ENCODE results near the gene ASS1.
"Not testable (repeated sequence)": the region's sequence is repeated elsewhere in the genome, so short reads cannot be mapped to it uniquely, and the experiment has no call there.

ASS1 gene

DNA sequence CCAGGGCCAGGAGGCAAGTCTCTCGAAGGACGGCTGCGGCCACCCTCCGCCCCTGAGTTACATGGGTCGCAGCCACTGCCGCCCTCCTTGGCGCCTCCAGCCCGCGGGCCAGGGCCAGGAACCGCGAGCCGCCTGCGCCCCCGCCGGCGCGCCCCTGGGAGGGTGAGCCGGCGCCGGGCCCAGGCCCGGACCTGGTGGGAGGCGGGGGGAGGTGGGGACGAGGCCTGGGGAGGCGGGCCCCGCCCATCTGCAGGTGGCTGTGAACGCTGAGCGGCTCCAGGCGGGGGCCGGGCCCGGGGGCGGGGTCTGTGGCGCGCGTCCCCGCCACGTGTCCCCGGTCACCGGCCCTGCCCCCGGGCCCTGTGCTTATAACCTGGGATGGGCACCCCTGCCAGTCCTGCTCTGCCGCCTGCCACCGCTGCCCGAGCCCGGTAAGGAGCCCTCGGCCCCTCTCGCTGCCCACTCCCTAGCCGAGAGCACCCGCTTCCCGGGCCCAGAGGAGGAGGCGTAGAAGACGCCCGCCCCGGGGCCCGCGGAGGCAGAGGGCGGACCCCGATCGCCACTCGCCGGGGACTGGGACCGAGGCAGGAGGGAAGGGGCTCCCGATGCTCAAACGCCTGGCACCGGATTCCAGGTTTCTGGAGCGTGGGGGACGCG, at the start of gene ASS1:
Gene ASS1 (plus strand): TSS at position 397 of the 657 bp plus-strand sequence. CDS start 7,268 bp downstream, outside the sequence.
- peak; percentile 2 for DNase-seq (ENCODE audit: low spot score)

GRCh38 chr9:130395810-130396435, 48.8 kb upstream of the ASS1 start:
- DNase-seq (ENCODE audit: low spot score) = no peak

DNA sequence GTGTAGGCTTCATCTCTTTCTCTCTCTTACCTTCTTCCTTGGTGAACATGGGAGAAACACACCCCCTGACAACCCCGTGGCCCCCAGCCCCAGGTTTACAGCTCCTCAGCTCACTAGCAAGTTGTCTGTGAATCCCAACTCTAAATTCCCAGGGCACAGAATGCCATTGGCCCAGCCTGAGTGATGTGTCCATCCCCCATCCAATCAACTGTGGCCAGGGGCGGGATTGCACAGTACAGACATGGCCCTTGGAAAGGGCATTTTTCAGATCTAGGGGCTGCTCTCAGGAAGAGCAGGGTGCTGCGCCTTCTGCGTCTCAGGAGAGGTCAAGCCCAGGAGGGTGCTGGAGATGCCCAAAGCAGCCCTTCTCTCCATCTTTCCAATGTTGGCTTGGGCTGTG, 48.2 kb upstream of the ASS1 start:
- no peak for DNase-seq (ENCODE audit: low spot score)

DNA sequence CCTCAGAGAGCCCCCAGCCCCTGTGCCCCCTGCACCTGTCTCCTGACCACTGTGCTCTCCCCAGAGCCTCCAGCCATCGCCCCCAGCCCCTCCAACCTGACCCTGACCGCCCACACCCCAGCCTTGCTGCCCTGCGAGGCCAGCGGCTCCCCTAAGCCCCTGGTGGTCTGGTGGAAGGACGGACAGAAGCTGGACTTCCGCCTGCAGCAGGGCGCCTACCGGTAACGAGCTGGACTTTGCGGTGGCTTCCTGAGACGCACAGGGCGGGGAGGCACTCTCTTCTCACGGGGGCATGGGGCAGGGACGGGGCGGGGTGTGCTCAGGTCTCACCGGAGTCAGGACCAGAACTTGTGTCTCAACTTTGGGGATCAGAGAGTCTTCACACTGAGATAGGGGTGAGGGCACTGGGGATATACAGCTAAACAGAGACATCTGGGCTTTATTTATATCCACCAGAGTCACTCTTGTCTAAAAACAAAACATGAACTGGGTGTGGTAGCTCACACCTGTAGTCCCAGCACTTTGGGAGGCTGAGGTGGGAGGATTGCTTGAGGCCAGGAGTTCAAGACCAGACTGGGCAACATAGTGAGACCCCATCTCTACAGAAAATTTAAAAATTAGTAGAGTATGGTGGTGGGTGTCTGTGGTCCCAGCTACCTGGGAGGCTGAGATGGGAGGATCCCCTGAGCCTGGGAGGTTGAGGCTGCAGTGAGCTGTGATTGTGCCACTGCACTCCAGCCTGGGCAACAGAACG, 46.1 kb upstream of the ASS1 start:
- no peak for DNase-seq (ENCODE audit: low spot score)

DNA sequence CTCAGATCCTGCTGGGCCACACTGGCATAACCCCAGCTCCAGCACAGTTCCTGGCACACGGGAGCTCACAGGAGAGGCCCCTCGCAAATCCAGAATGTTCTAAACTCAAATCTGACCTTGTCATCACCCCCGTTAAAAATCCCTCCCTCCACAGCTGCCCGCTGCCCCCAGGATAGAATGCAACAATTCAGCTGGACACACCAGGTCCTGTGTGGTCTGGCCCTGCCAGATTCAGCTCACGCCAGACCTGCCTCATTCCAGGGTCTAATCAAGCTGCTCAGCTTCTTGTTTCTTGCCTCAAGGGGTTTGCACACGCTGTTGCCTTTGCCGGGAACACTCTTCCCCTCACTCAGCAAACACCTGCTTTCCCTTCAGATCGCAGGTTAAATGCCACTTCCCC, 45.0 kb upstream of the ASS1 start:
- DNase-seq (ENCODE audit: low spot score) = no peak

GRCh38 chr9:130400870-130401269, 43.9 kb upstream of the ASS1 start:
- DNase-seq (ENCODE audit: low spot score) = no peak

DNA sequence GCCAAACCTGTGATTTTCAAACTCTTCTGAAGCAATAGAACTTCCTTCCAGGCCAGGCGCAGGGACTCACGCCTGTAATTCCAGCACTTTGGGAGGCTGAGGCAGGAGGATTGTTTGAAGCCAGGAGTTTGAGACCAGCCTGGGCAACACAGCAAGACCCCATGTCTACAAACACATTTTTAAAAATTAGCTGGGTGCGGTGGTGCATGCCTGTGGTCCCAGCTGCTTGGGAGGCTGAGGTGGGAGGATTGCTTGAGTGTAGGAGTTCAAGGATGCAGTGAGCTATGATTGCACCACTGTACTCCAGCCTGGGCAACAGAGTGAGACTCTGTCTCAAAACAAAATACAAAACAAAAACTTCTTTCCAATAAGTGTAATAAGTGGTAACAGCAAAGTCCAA, 43.0 kb upstream of the ASS1 start:
- DNase-seq (ENCODE audit: low spot score) = not testable (repeated sequence)

- no peak for DNase-seq (ENCODE audit: low spot score)
These were observed 42.5 kb upstream of the ASS1 start for GRCh38 chr9:130402243-130402642.

- DNase-seq (ENCODE audit: low spot score) = no peak
These were observed 41.9 kb upstream of the ASS1 start for GRCh38 chr9:130402645-130403440.

- no peak for DNase-seq (ENCODE audit: low spot score)
These were observed 39.0 kb upstream of the ASS1 start for GRCh38 chr9:130405657-130406257.

- no peak for DNase-seq (ENCODE audit: low spot score)
These were observed 38.4 kb upstream of the ASS1 start for GRCh38 chr9:130406278-130406895.

GRCh38 chr9:130407916-130408663, 36.7 kb upstream of the ASS1 start:
- DNase-seq (ENCODE audit: low spot score) = no peak

DNA sequence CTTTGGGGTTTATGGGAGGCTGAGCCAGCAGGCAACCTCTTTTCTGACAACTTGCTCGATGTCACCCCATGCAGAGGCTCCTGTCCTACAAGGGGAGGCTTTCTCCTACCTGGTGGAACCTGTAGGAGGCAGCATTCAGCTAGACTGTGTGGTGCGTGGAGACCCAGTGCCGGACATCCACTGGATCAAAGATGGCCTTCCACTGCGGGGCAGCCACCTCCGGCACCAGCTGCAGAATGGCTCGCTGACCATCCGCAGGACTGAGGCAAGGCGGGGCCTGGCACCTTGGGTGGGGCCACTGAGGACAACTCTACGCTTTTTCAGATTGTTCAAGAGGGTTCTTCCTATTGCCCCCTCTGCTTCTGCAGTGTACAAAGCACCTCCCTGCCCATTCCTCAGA, 36.1 kb upstream of the ASS1 start:
- DNase-seq (ENCODE audit: low spot score) = no peak

GRCh38 chr9:130409246-130409645, 35.5 kb upstream of the ASS1 start:
- DNase-seq (ENCODE audit: low spot score) = no peak

DNA sequence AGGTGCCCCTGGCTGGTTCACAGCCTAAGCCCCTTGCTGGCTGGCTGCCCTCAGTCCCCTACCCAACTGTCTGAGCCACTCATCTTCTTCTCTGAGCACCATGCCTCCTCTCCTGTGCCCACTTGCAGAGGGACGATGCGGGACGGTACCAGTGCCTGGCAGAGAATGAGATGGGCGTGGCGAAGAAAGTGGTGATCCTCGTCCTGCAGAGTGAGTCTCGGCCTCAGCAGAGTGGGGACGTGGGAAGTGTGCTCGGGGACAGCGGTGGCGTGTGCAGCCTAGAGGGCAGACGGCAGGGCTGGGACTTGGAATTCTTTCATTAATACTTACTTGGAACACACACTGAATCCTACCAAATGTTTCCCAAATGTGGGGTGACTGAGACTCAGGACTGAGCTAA, 34.3 kb upstream of the ASS1 start:
- no peak for DNase-seq (ENCODE audit: low spot score)

- no peak for DNase-seq (ENCODE audit: low spot score)
These were observed 33.2 kb upstream of the ASS1 start for GRCh38 chr9:130411566-130411915.

DNA sequence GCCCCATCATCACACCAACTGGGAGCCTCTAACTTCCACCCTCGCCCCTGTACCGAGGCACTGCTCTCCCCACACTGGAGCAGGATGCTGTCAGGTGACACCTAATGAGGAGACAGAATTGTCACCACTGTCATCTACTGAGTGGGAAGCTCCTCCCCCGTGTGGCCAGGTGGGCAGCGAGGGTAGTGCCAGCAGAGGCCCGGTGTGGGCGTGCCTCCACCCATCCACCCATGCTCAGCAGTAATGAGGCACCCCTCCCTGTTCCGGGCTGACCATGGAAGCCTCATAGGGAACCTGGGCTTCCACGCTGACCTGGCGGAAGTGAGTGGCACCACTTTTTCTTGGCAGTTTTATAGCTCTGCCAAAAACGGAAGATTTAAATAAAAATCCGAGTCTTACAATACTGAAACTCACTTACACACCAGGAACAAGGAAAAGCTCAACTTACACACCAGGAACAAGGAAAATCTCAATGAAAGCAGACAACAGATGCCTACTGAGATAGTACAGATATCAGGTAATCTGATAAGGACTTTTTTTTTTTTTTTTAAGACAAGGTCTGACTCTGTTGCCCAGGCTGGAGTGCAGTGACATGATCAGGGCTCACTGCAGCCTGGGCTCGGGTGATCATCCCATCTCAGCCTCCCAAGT, 30.6 kb upstream of the ASS1 start:
- no peak for DNase-seq (ENCODE audit: low spot score)

DNA sequence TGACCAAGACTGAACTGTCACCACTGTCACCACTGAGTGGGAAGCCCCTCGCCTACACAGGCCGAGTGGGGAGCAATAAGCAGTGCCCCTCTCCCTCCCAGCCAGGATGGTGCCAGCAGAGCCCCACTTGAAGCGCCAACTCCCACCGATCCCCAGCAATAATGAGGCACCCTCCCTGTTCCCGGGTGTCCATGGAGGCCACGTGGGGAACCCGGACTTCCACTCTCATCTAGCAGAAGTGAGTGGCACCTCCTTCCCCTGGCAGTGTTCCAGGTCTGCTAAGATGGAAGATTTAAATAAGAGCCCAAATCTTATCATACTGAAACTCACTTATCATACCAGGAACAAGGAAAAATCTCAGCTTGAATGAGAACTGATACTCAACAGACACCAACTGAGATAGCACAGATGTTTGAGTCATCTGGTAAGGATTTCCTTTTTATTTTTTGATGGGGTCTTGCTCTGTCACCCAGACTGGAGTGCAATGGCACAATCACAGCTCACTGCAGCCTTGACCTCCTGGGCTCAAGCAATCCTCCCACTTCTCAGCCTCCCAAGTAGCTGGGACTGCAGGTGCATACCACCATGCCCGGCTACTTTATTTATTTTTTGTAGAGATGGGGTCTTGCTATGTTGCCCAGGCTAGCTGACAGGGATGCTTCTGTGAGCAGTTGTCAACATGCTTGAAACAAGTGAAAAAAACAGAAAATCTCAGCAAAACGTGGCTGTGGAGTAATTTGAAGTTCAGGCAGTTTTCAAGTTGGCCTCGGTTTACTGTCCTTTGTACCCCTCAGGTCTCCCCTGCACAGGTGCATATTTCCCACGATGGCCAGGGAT, 29.6 kb upstream of the ASS1 start:
- no peak for DNase-seq (ENCODE audit: low spot score)

GRCh38 chr9:130417602-130418001, 27.2 kb upstream of the ASS1 start:
- DNase-seq (ENCODE audit: low spot score) = no peak

GRCh38 chr9:130418776-130419175, 26.0 kb upstream of the ASS1 start:
- no peak for DNase-seq (ENCODE audit: low spot score)

Data from CD4-positive, alpha-beta T cell treated with Interleukin-2 at 100 ng/mL for 4 hours (primary cell).